ENCODE results near the gene OGDH.

OGDH gene

DNA sequence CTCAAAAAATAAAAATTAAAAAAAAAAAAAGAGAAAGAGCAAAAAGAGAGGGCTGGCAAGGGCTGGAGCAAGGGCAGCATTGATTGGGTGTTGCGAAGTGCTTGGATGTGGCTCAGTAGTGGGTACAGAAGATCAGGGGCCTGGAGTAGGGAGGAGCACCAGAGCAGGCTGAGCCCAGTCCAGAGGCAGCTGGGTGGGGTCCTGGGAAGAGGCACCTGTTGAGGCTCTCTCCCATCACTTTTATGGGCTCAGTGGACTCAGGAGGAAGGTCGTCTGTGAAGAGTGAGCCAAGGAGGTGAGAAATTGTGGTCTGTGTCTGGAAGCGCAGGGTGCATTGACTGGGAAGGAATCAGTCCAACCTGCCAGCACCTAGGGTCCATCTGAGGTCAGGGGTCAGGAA lies 130.5 kb downstream of the OGDH start:
- no peak for TF ChIP-seq FOXP2 (optimal IDR thresholded peaks at IDR 0.05; ENCODE audit: borderline replicate concordance, extremely low read depth, extremely low read length, insufficient read depth)
- TF ChIP-seq SIN3A (IDR thresholded peaks at IDR 0.05; ENCODE audit: borderline replicate concordance, insufficient read depth, low read length): no peak
- TF ChIP-seq, protein P1, sequence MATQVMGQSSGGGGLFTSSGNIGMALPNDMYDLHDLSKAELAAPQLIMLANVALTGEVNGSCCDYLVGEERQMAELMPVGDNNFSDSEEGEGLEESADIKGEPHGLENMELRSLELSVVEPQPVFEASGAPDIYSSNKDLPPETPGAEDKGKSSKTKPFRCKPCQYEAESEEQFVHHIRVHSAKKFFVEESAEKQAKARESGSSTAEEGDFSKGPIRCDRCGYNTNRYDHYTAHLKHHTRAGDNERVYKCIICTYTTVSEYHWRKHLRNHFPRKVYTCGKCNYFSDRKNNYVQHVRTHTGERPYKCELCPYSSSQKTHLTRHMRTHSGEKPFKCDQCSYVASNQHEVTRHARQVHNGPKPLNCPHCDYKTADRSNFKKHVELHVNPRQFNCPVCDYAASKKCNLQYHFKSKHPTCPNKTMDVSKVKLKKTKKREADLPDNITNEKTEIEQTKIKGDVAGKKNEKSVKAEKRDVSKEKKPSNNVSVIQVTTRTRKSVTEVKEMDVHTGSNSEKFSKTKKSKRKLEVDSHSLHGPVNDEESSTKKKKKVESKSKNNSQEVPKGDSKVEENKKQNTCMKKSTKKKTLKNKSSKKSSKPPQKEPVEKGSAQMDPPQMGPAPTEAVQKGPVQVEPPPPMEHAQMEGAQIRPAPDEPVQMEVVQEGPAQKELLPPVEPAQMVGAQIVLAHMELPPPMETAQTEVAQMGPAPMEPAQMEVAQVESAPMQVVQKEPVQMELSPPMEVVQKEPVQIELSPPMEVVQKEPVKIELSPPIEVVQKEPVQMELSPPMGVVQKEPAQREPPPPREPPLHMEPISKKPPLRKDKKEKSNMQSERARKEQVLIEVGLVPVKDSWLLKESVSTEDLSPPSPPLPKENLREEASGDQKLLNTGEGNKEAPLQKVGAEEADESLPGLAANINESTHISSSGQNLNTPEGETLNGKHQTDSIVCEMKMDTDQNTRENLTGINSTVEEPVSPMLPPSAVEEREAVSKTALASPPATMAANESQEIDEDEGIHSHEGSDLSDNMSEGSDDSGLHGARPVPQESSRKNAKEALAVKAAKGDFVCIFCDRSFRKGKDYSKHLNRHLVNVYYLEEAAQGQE (IDR thresholded peaks at IDR 0.05; ENCODE audit: insufficient read depth in 1 of 2, low read depth in 2 of 2, low read length in 2 of 2): no peak
- no peak for TF ChIP-seq TAF1 (IDR thresholded peaks at IDR 0.05; ENCODE audit: borderline replicate concordance, insufficient read depth, low read length)

DNA sequence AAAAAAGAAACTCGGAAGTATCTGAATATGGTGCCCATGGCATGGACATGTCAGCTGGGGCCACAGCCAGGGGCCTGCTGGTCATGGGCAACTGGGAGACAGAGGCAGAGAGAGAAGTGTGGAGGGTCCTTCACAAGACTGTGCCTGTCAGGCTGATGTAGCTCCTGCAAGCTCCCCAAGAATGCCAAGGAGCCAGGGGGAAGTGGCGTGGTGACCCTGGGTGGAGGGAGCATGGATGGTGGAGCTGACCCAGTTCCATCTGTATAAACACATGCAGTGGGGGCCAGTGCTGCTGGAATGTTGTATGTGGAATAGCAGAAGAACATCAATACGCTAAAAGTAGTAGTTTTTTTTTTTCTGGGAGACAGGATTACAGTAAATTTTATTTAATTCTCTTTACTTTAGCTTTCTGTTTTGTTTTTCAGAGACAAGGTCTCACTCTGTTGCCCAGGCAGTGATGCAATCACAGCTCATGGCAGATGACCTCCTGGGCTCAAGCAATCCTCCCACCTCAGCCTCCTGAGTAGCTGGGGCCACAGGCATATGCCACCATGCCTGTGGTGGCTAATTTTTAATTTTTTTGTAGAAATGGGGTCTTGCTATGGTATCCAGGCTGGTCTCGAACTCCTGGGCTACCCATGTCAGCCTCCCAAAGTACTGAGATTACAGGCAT lies 131.8 kb downstream of the OGDH start:
- TF ChIP-seq POLR2AphosphoS5 (IDR thresholded peaks at IDR 0.05; ENCODE audit: low read depth, low read length) (no peak), FOXP2 (optimal IDR thresholded peaks at IDR 0.05; ENCODE audit: borderline replicate concordance, extremely low read depth, extremely low read length, insufficient read depth) (no peak), SIN3A (IDR thresholded peaks at IDR 0.05; ENCODE audit: borderline replicate concordance, insufficient read depth, low read length) (no peak), TAF1 (IDR thresholded peaks at IDR 0.05; ENCODE audit: borderline replicate concordance, insufficient read depth, low read length) (no peak)
- TF ChIP-seq, protein P1 (IDR thresholded peaks at IDR 0.05; ENCODE audit: insufficient read depth in 1 of 2, low read depth in 2 of 2, low read length in 2 of 2): no peak

DNA sequence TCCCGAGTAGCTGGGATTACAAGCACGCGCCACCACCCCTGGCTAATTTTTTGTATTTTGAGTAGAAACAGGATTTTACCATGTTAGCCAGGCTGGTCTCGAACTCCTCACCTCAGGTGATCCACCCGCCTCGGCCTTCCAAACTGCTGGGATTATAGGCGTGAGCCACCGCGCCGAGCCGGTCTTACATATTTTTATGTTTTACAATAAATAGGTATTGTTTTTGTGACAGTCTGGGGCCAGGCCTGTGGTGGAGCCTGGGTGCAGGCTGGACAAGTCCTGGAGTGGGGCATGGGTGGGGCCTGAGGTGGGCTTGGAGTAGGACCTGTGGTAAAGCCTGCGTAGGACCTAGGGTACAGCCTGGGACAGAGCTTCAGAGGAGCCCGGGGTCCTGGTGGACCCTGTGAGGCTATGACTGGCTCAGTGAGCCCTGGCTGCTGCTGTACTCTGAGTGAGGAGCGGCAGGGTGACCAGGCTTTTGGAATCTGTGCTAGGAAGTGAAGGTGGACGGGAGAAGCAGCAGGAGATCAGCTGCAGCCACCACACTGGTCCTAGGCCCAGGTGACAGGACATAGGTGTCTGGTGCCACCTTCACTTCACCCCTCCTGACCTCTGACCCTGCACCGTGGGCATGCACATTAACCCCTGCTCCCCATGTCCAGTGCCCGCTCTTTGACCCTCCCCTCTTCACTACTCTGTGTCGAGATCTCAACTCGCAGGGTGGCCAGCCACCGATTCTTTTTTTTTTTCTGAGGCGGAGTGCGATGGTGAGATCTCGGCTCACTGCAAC lies 132.6 kb downstream of the OGDH start:
- TF ChIP-seq FOXP2 (optimal IDR thresholded peaks at IDR 0.05; ENCODE audit: borderline replicate concordance, extremely low read depth, extremely low read length, insufficient read depth): no peak
- TF ChIP-seq SIN3A (IDR thresholded peaks at IDR 0.05; ENCODE audit: borderline replicate concordance, insufficient read depth, low read length): no peak
- TF ChIP-seq, protein P1 (IDR thresholded peaks at IDR 0.05; ENCODE audit: insufficient read depth in 1 of 2, low read depth in 2 of 2, low read length in 2 of 2): no peak

DNA sequence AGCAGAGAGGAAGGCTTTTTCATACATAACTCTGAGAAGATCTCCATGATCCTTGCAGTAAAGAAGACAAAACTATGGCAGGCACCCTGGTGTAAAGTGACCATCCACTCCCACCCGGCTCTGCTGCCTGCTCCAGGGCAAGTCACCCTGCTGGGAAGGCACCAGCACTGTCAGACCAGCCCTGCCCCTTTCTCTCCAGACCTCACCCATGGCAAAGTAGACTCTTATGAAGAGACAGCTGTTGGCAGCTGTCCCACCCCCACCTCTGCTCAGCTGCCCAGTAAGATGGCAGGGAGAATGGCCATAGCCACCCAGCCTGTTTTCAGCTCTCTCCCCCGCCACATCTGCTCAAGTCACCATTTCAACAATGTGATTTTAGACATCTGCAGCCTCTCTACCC lies 133.6 kb downstream of the OGDH start:
- TF ChIP-seq SIN3A (IDR thresholded peaks at IDR 0.05; ENCODE audit: borderline replicate concordance, insufficient read depth, low read length): no peak
- no peak for TF ChIP-seq POLR2AphosphoS5 (IDR thresholded peaks at IDR 0.05; ENCODE audit: low read depth, low read length)
- no peak for TF ChIP-seq FOXP2 (optimal IDR thresholded peaks at IDR 0.05; ENCODE audit: borderline replicate concordance, extremely low read depth, extremely low read length, insufficient read depth)
- no peak for TF ChIP-seq TAF1 (IDR thresholded peaks at IDR 0.05; ENCODE audit: borderline replicate concordance, insufficient read depth, low read length)
- TF ChIP-seq, protein P1 (IDR thresholded peaks at IDR 0.05; ENCODE audit: insufficient read depth in 1 of 2, low read depth in 2 of 2, low read length in 2 of 2): no peak

Measured in PFSK-1 (cell line).